Activated B cell treated with CpG ODN at 0.5 μM for 24 hours (primary cell): ENCODE measurements around the gene SYT9. TPM values are rescaled to one million over a fixed set of nuclear protein-coding genes. Genes with fewer than 3 reads are reported as not detected.

ENCODE experiments used
- ATAC-seq: fragments of 200-7000 bp; cut with Tn5 transposase; one replicate; pipeline ENCODE4 v1.10.0; 2021; ENCODE audit warnings: low read depth, mild to moderate bottlenecking, moderate library complexity
- CTCF ChIA-PET: fragments of 350-600 bp; sonication (Branson Sonifier 250); formaldehyde crosslinking; loops from one replicate; lab custom pipeline; 2021; ENCODE audit warnings: antibody characterized with exemption; lab: Charles Lee
- POLR2A ChIA-PET: fragments of 350-600 bp; sonication (Branson Sonifier 250); formaldehyde crosslinking; loops from one replicate; lab custom pipeline; 2021; ENCODE audit warnings: antibody characterized with exemption; lab: Charles Lee
- DNase-seq: peaks from one replicate; pipeline ENCODE4 v3.0.0; 2022
- H3K27ac Mint-ChIP-seq: one replicate; pipeline ENCODE4 v1.8.0; 2020; ENCODE audit warnings: mixed read lengths
- H3K27me3 Mint-ChIP-seq: one replicate; pipeline ENCODE4 v1.8.0; 2021; ENCODE audit warnings: mixed read lengths
- H3K36me3 Mint-ChIP-seq: one replicate; pipeline ENCODE4 v1.8.0; 2021; ENCODE audit warnings: low read depth, mixed read lengths
- H3K4me1 Mint-ChIP-seq: one replicate; pipeline ENCODE4 v1.8.0; 2021; ENCODE audit warnings: mixed read lengths
- H3K4me3 Mint-ChIP-seq: one replicate; pipeline ENCODE4 v1.8.0; 2020; ENCODE audit warnings: mild to moderate bottlenecking, mixed read lengths
- H3K9me3 Mint-ChIP-seq: one replicate; pipeline ENCODE4 v1.8.0; 2020; ENCODE audit warnings: mixed read lengths
- CTCF ChIP-seq: fragments of 200-600 bp; IDR thresholded peaks from one replicate; pipeline ENCODE4 v1.8.0; 2022; ENCODE audit warnings: antibody characterized with exemption, mild to moderate bottlenecking
- intact Hi-C: fragments of 100-400 bp; cut with micrococcal nuclease; formaldehyde crosslinking; loops from one replicate; pipeline ENCODE4 v1.15.1; 2024
- total RNA-seq: library from RNA; stranded (reverse); gene quantifications from 2 replicates; pipeline ENCODE4 v1.2.3, GENCODE V29; 2022

Gene SYT9
- total RNA-seq, 1 donor from 2014 or later, result not detected

- Mint-ChIP-seq H3K36me3 (no peaks in the 10 kb centered on the region), H3K4me3 (no peak overlapping the region), H3K27me3 (peaks cover 23% of the 10 kb centered on the region), H3K4me1 (no peaks in the 10 kb centered on the region), H3K27ac (no peak overlapping the region), H3K9me3 (no peaks in the 10 kb centered on the region)
- CTCF ChIA-PET, result interaction anchor here (1.6 kb wide), 1 partner anchor 10 kb away, joined by 3 read pairs; no protein-coding TSS in a partner anchor
- POLR2A ChIA-PET, result no interaction called here
- intact Hi-C loops, result no loop called here
- no peak for TF ChIP-seq CTCF
- ATAC-seq (no peak), DNase-seq (no peak)
These were observed 31.1 kb upstream of the SYT9 start for GRCh38 chr11:7220636-7221035.

- intact Hi-C loops, result no loop called here
- POLR2A ChIA-PET, result no interaction called here
- Mint-ChIP-seq H3K4me1 (no peaks in the 10 kb centered on the region), H3K27ac (no peak overlapping the region), H3K36me3 (no peaks in the 10 kb centered on the region), H3K4me3 (no peak overlapping the region), H3K9me3 (no peaks in the 10 kb centered on the region), H3K27me3 (peaks cover 23% of the 10 kb centered on the region)
- CTCF ChIA-PET, result interaction anchor here (0.6 kb wide), 1 partner anchor 14 kb away, joined by 3 read pairs; no protein-coding TSS in a partner anchor
- no peak for ATAC-seq
- DNase-seq, result no peak
- TF ChIP-seq CTCF, result no peak
These were observed 29.1 kb upstream of the SYT9 start for GRCh38 chr11:7222619-7223018.

- Mint-ChIP-seq H3K4me1 (no peaks in the 10 kb centered on the region), H3K9me3 (no peaks in the 10 kb centered on the region), H3K4me3 (no peak overlapping the region), H3K36me3 (no peaks in the 10 kb centered on the region), H3K27ac (no peak overlapping the region), H3K27me3 (peaks cover 39% of the 10 kb centered on the region)
- ChIA-PET POLR2A (no interaction called here), CTCF (no interaction called here)
- no peak for ATAC-seq
- intact Hi-C loops, result no loop called here
- DNase-seq, result no peak
- TF ChIP-seq CTCF, result no peak
These were observed 11.8 kb upstream of the SYT9 start for GRCh38 chr11:7239877-7240276.

GRCh38 chr11:7245341-7245740 is 6.4 kb upstream of the SYT9 start:
- H3K36me3 Mint-ChIP-seq, result no peaks in the 10 kb centered on the region
- H3K4me1 Mint-ChIP-seq, result no peaks in the 10 kb centered on the region
- no peak for TF ChIP-seq CTCF
- H3K4me3 Mint-ChIP-seq, result no peak overlapping the region
- H3K9me3 Mint-ChIP-seq, result peaks cover 6% of the 10 kb centered on the region
- CTCF ChIA-PET, result no interaction called here
- POLR2A ChIA-PET, result no interaction called here
- intact Hi-C loops, result no loop called here
- no peak for ATAC-seq
- H3K27ac Mint-ChIP-seq, result no peak overlapping the region
- no peak for DNase-seq
- peaks cover 23% of the 10 kb centered on the region for H3K27me3 Mint-ChIP-seq

GRCh38 chr11:7246179-7246578 is 5.5 kb upstream of the SYT9 start:
- no peak for DNase-seq
- peaks cover 25% of the 10 kb centered on the region for H3K27me3 Mint-ChIP-seq
- intact Hi-C loops, result no loop called here
- H3K9me3 Mint-ChIP-seq, result peaks cover 6% of the 10 kb centered on the region
- no peak overlapping the region for H3K27ac Mint-ChIP-seq
- ChIA-PET CTCF (no interaction called here), POLR2A (no interaction called here)
- no peaks in the 10 kb centered on the region for H3K36me3 Mint-ChIP-seq
- no peak overlapping the region for H3K4me3 Mint-ChIP-seq
- ATAC-seq, result no peak
- H3K4me1 Mint-ChIP-seq, result peaks cover 2% of the 10 kb centered on the region
- no peak for TF ChIP-seq CTCF
